Measurements from ENCODE around the gene CLUH. TPM values are rescaled to one million over a fixed set of nuclear protein-coding genes. Genes with fewer than 3 reads are reported as not detected.

CLUH gene
- total and polyA plus RNA-seq, 2 donors, result 20.1 to 51.3 TPM

DNA sequence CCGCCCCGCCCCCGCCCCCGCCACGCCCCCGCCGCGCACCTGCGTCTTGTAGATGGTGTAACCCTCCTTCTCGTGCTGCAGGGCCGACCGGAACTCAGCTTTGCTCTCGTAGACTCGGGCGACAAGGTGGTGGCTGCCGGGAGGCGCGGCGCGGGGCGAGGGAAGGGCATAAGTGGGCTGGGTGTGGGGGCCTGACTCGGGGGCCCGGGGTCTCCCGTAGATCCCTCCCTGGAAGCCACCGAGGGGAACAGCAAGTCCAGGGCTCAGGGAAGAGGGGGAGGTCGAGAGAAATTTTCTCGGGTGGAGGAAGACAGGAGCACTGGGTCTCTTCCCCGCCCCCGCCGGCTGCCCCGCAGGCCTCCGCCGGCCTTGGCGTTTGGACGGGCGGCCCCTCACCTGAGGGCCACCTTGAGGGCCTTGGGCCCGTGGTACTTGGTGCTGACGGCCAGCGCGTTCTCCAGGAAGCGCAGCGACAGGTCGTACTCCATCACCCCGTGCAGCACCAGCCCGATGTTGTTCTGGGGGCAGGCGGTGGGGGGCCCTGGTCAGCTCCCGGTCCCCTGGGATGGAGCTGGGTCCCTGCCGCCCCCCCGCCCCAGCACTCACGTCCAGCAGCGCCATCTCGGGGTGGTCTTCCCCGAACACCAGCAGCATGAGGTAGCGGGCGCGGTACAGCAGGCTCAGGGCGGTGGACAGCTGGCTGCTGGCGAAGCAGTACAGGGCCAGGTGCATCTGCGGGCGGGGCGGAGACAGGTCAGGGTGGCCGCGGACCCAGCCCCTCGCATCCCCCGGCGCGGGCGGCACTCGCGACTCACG lies 19.4 kb downstream of the CLUH start:
- no peak for DNase-seq (ENCODE audit: extremely low spot score)
- no peaks in the 10 kb centered on the region for H3K4me1 ChIP-seq (ENCODE audit: insufficient read depth)
- H3K27ac ChIP-seq (ENCODE audit: low read depth), result no peak overlapping the region
- H3K4me3 ChIP-seq (ENCODE audit: low read depth, low read length), result no peak overlapping the region
- WGBS, result 78% methylated on average over 70 of the region's 71 CpGs
- H3K36me3 ChIP-seq (ENCODE audit: insufficient read depth), result peaks cover 10% of the 10 kb centered on the region

- Histone ChIP-seq H3K4me3 (ENCODE audit: low read depth, low read length) (no peak overlapping the region), H3K4me1 (ENCODE audit: insufficient read depth) (no peaks in the 10 kb centered on the region), H3K27ac (ENCODE audit: low read depth) (no peak overlapping the region), H3K36me3 (ENCODE audit: insufficient read depth) (peaks cover 3% of the 10 kb centered on the region)
- no peak for DNase-seq (ENCODE audit: extremely low spot score)
- 95% methylated on average over 62 of the region's 62 CpGs for WGBS
Measured at GRCh38 chr17:2691069-2691871, 20.3 kb downstream of the CLUH start.

GRCh38 chr17:2690165-2691068 lies 21.1 kb downstream of the CLUH start:
- Histone ChIP-seq H3K36me3 (ENCODE audit: insufficient read depth) (peaks cover 3% of the 10 kb centered on the region), H3K4me3 (ENCODE audit: low read depth, low read length) (no peak overlapping the region), H3K27ac (ENCODE audit: low read depth) (no peak overlapping the region), H3K4me1 (ENCODE audit: insufficient read depth) (no peaks in the 10 kb centered on the region)
- WGBS, result 88% methylated on average over 55 of the region's 55 CpGs
- DNase-seq (ENCODE audit: extremely low spot score), result no peak

DNA sequence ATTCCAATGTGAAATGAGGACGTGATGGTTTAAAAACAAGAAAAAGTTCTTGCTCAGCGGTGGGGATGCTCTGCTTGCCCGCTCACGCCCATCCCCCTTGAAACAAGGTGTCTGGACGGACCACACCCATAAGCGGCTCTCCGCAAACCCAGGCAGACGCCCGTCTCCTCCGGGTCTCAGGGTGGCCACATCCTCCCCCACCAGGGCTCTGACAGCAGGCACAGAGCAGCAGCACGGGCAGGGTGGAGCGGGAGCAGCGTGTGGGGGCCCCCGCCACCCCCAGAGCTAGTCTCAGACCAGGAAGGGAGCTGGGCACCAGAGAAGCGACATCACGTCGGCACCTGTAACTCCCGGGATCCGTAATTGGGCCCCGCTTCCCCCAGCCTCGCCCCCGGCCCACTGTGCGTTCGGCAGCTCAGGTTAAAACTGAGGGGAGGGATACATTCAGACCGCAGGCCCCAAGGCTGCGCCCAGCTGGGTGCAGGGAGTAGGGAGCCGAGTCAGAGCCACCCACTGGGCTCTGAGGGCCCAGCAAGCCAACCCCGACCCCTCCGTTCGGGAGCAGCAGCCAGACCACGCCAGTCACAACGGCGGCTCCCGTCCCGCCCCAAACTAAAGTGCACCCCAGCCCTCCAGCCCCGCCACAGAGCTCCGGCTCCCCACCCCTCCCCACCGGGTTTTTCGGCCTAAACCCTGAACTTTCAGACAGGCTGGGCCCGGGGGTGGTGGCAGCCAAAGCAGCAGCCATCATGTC lies 22.0 kb downstream of the CLUH start:
- Histone ChIP-seq H3K27ac (ENCODE audit: low read depth) (no peak overlapping the region), H3K4me1 (ENCODE audit: insufficient read depth) (no peaks in the 10 kb centered on the region), H3K4me3 (ENCODE audit: low read depth, low read length) (no peak overlapping the region), H3K36me3 (ENCODE audit: insufficient read depth) (no peaks in the 10 kb centered on the region)
- WGBS, result 66% methylated on average over 40 of the region's 40 CpGs
- DNase-seq (ENCODE audit: extremely low spot score), result no peak

- Histone ChIP-seq H3K27ac (ENCODE audit: low read depth) (no peak overlapping the region), H3K4me3 (ENCODE audit: low read depth, low read length) (no peak overlapping the region), H3K36me3 (ENCODE audit: insufficient read depth) (no peaks in the 10 kb centered on the region), H3K4me1 (ENCODE audit: insufficient read depth) (no peaks in the 10 kb centered on the region)
- WGBS, result 68% methylated on average over 27 of the region's 27 CpGs
- DNase-seq (ENCODE audit: extremely low spot score), result no peak
Measured at GRCh38 chr17:2688351-2689342, 22.9 kb downstream of the CLUH start.

GRCh38 chr17:2687074-2687418 lies 24.5 kb downstream of the CLUH start:
- H3K36me3 ChIP-seq (ENCODE audit: insufficient read depth), result no peaks in the 10 kb centered on the region
- no peaks in the 10 kb centered on the region for H3K4me1 ChIP-seq (ENCODE audit: insufficient read depth)
- no peak for DNase-seq (ENCODE audit: extremely low spot score)
- 67% methylated on average over 6 of the region's 6 CpGs for WGBS
- H3K4me3 ChIP-seq (ENCODE audit: low read depth, low read length), result no peak overlapping the region
- H3K27ac ChIP-seq (ENCODE audit: low read depth), result no peak overlapping the region

- H3K36me3 ChIP-seq (ENCODE audit: insufficient read depth), result no peaks in the 10 kb centered on the region
- no peaks in the 10 kb centered on the region for H3K4me1 ChIP-seq (ENCODE audit: insufficient read depth)
- no peak for DNase-seq (ENCODE audit: extremely low spot score)
- 87% methylated on average over 15 of the region's 15 CpGs for WGBS
- no peak overlapping the region for H3K4me3 ChIP-seq (ENCODE audit: low read depth, low read length)
- no peak overlapping the region for H3K27ac ChIP-seq (ENCODE audit: low read depth)
Measured at GRCh38 chr17:2685696-2686095, 25.9 kb downstream of the CLUH start.

GRCh38 chr17:2684549-2684948 lies 27.0 kb downstream of the CLUH start:
- H3K27ac ChIP-seq (ENCODE audit: low read depth), result no peak overlapping the region
- no peaks in the 10 kb centered on the region for H3K4me1 ChIP-seq (ENCODE audit: insufficient read depth)
- WGBS, result 91% methylated on average over 18 of the region's 18 CpGs
- no peaks in the 10 kb centered on the region for H3K36me3 ChIP-seq (ENCODE audit: insufficient read depth)
- DNase-seq (ENCODE audit: extremely low spot score), result no peak
- no peak overlapping the region for H3K4me3 ChIP-seq (ENCODE audit: low read depth, low read length)

GRCh38 chr17:2683912-2684311 lies 27.7 kb downstream of the CLUH start:
- H3K4me1 ChIP-seq (ENCODE audit: insufficient read depth), result no peaks in the 10 kb centered on the region
- H3K4me3 ChIP-seq (ENCODE audit: low read depth, low read length), result no peak overlapping the region
- H3K27ac ChIP-seq (ENCODE audit: low read depth), result no peak overlapping the region
- no peak for DNase-seq (ENCODE audit: extremely low spot score)
- WGBS, result 26% methylated on average over 8 of the region's 8 CpGs
- H3K36me3 ChIP-seq (ENCODE audit: insufficient read depth), result no peaks in the 10 kb centered on the region

DNA sequence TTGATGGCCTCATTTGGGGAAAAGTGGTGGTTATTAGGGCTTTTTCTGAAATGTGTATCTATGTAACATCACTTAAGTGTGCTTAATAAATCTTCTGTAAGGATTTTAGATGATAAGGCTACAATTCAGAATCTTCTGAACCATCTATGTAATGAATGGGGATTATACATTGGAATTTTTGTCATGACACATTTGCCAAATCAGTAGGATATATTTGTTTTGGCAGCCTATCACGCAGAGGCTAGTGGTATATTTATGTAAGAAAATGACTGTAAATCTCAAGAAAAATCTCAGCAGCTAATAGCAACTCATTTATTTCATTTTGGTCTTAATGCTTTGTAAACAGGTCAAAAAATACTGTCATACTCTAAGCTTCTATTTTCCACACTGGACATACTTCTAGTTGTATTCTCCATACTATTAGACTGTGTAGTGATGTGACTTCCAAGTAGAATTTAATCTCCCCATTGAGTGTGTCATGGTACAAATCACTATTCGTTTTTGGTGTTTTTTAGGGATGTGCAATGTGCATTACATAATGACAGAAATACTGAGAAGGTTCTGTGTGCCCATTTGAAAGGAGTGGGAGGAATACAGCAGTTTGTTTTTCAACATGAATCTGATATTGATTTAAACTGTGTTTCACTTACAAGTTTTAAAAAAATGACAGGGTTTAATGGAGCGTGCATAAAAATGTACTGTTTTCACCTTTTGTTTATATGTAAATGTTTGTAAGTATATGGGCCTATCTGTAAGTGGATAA lies 29.2 kb downstream of the CLUH start:
- no peak for DNase-seq (ENCODE audit: extremely low spot score)
- WGBS, result 69% methylated on average over 3 of the region's 3 CpGs
- Histone ChIP-seq H3K4me3 (ENCODE audit: low read depth, low read length) (no peak overlapping the region), H3K4me1 (ENCODE audit: insufficient read depth) (no peaks in the 10 kb centered on the region), H3K27ac (ENCODE audit: low read depth) (no peak overlapping the region), H3K36me3 (ENCODE audit: insufficient read depth) (no peaks in the 10 kb centered on the region)

GRCh38 chr17:2681650-2682049 lies 29.9 kb downstream of the CLUH start:
- no peak overlapping the region for H3K4me3 ChIP-seq (ENCODE audit: low read depth, low read length)
- no peak overlapping the region for H3K27ac ChIP-seq (ENCODE audit: low read depth)
- WGBS, result 79% methylated on average over 7 of the region's 7 CpGs
- no peak for DNase-seq (ENCODE audit: extremely low spot score)
- H3K36me3 ChIP-seq (ENCODE audit: insufficient read depth), result no peaks in the 10 kb centered on the region
- H3K4me1 ChIP-seq (ENCODE audit: insufficient read depth), result no peaks in the 10 kb centered on the region
